B cell (primary cell): ENCODE data around the gene NFKBIB. TPM values are rescaled to one million over a fixed set of nuclear protein-coding genes. Genes with fewer than 3 reads are reported as not detected.

Experiments used
- ATAC-seq: fragments of 200-7000 bp; cut with Tn5 transposase; one replicate; pipeline ENCODE4 v1.10.0; 2021; ENCODE audit warnings: low read depth, mild to moderate bottlenecking, moderate number of reproducible peaks, moderate library complexity
- CTCF ChIA-PET: fragments of 350-600 bp; sonication (Branson Sonifier 250); formaldehyde crosslinking; loops from one replicate; lab custom pipeline; 2021; ENCODE audit warnings: antibody characterized with exemption, inconsistent platforms; lab: Charles Lee
- POLR2A ChIA-PET: fragments of 350-600 bp; sonication (Branson Sonifier 250); formaldehyde crosslinking; loops from one replicate; lab custom pipeline; 2021; ENCODE audit warnings: antibody characterized with exemption; lab: Charles Lee
- DNase-seq: peaks from one replicate; pipeline ENCODE4 v3.0.0; 2013
- H2AFZ ChIP-seq: 2 replicates; pipeline ENCODE4 v1.6.1; 2012; ENCODE audit warnings: mild to moderate bottlenecking, low read depth, low read length; ENCODE audit not compliant: insufficient read depth, poor library complexity, severe bottlenecking
- H3K27ac ChIP-seq, 2 donors: 1 replicate in 1 of 2; 2 replicates in 1 of 2; pipeline ENCODE4 v1.5.1; 2012 to 2013; ENCODE audit warnings: low read length in 2 of 2, mild to moderate bottlenecking in 2 of 2, moderate library complexity in 1 of 2
- H3K27me3 ChIP-seq, 4 experiments: fragments of 200-600 bp in 1 of 4; sonication (generic) in 1 of 4; replicated peaks in 1 of 4; 1 replicate in 2 of 4; 2 replicates in 2 of 4; pipeline versions ENCODE4 v1.6.1 to v1.7.0; 2013 to 2016; ENCODE audit warnings: low read length in 3 of 4, mild to moderate bottlenecking in 2 of 4, mixed read lengths in 1 of 4, moderate library complexity in 1 of 4; ENCODE audit not compliant: insufficient read depth in 4 of 4, control insufficient read depth in 3 of 4; ENCODE audit errors: control extremely low read depth in 1 of 4
- H3K36me3 ChIP-seq, 2 experiments: replicated peaks in 1 of 2; 1 replicate in 1 of 2; 2 replicates in 1 of 2; pipeline versions ENCODE4 v1.6.1 to v1.7.1; 2013; ENCODE audit warnings: low read length in 1 of 2; ENCODE audit not compliant: insufficient read depth in 2 of 2, control insufficient read depth in 1 of 2; ENCODE audit errors: control extremely low read depth in 1 of 2, extremely low read depth in 1 of 2
- H3K4me1 ChIP-seq, 2 donors: fragments of 200-600 bp in 1 of 2; sonication (generic) in 1 of 2; 1 replicate in 1 of 2; 2 replicates in 1 of 2; pipeline versions ENCODE4 v1.5.1 to v1.6.1; 2013 to 2017; ENCODE audit warnings: low read length in 2 of 2; ENCODE audit not compliant: control insufficient read depth in 2 of 2, insufficient read depth in 2 of 2
- H3K4me2 ChIP-seq: replicated peaks from 2 replicates; pipeline ENCODE3; 2012; ENCODE audit warnings: mild to moderate bottlenecking, low read depth, low read length; ENCODE audit not compliant: poor library complexity, severe bottlenecking
- H3K4me3 ChIP-seq, 5 experiments: fragments of 200-600 bp in 1 of 5; sonication (generic) in 1 of 5; 1 replicate in 3 of 5; 2 replicates in 2 of 5; pipeline versions ENCODE4 v1.5.1 to v1.7.0; 2011 to 2016; ENCODE audit warnings: low read length in 4 of 5, mild to moderate bottlenecking in 4 of 5, low read depth in 2 of 5, control low read depth in 1 of 5, moderate library complexity in 1 of 5; ENCODE audit not compliant: insufficient read depth in 1 of 5; ENCODE audit errors: control extremely low read depth in 1 of 5, extremely low read depth in 1 of 5
- H3K79me2 ChIP-seq: fragments of 200-600 bp; sonication (generic); one replicate; pipeline ENCODE4 v1.6.0; 2016; ENCODE audit warnings: low read length; ENCODE audit not compliant: control insufficient read depth, insufficient read depth
- H3K9ac ChIP-seq: fragments of 200-600 bp; sonication (generic); 2 replicates; pipeline ENCODE4 v1.6.1; 2017; ENCODE audit warnings: mild to moderate bottlenecking, low read length, moderate library complexity
- H3K9me3 ChIP-seq, 3 donors: one replicate each; pipeline versions ENCODE4 v1.6.1 to v1.7.1; 2013; ENCODE audit warnings: low read length in 2 of 3; ENCODE audit not compliant: control insufficient read depth in 2 of 3, insufficient read depth in 1 of 3; ENCODE audit errors: control extremely low read depth in 1 of 3
- H4K20me1 ChIP-seq: 2 replicates; pipeline ENCODE4 v1.6.0; 2012; ENCODE audit warnings: mild to moderate bottlenecking, low read length; ENCODE audit not compliant: insufficient read depth, control insufficient read depth, poor library complexity, severe bottlenecking
- H3K27ac Mint-ChIP-seq: one replicate; pipeline ENCODE4 v1.8.0; 2021; ENCODE audit warnings: mixed read lengths
- H3K27me3 Mint-ChIP-seq: one replicate; pipeline ENCODE4 v1.8.0; 2021; ENCODE audit warnings: mixed read lengths
- H3K4me1 Mint-ChIP-seq: one replicate; pipeline ENCODE4 v1.8.0; 2021; ENCODE audit warnings: mixed read lengths
- H3K4me3 Mint-ChIP-seq: one replicate; pipeline ENCODE4 v1.8.0; 2021; ENCODE audit warnings: mixed read lengths
- H3K9me3 Mint-ChIP-seq: one replicate; pipeline ENCODE4 v1.8.0; 2022; ENCODE audit warnings: mixed read lengths; ENCODE audit not compliant: insufficient read depth
- CTCF ChIP-seq: fragments of 200-600 bp; IDR thresholded peaks from one replicate; pipeline ENCODE4 v1.8.0; 2022; ENCODE audit warnings: antibody characterized with exemption, mild to moderate bottlenecking
- EZH2 ChIP-seq: IDR thresholded peaks from 2 replicates; pipeline ENCODE4 v1.6.1; 2012; ENCODE audit warnings: borderline replicate concordance, low read depth, mild to moderate bottlenecking, moderate library complexity, low read length; ENCODE audit not compliant: insufficient read depth, poor library complexity, severe bottlenecking
- WGBS: methylation state at CpG from one replicate; pipeline ENCODE4 v1.1.5; 2013; ENCODE audit warnings: missing lambda C conversion rate; ENCODE audit not compliant: insufficient coverage; 5-methylcytosine and 5-hydroxymethylcytosine counted together
- intact Hi-C: fragments of 100-400 bp; cut with micrococcal nuclease; formaldehyde crosslinking; loops from one replicate; pipeline ENCODE4 v1.10.0; 2022
- polyA plus RNA-seq: library from polyadenylated mRNA; depleted of rRNA; stranded (reverse); fragments of >200 nt; gene quantifications from 2 replicates; pipeline ENCODE4 v1.2.3, GENCODE V29; 2012
- total RNA-seq, 2 donors: library from RNA; stranded (reverse); fragments of 120-200 nt in 1 of 2; gene quantifications; 1 replicate in 1 of 2; 2 replicates in 1 of 2; pipeline versions ENCODE4 v1.2.3 to v1.2.4, GENCODE V29; 2013 to 2022

The NFKBIB gene
- total and polyA plus RNA-seq, 2 donors (not counting 1 experiment from before 2014, with no cell fraction given), result 30.3 to 54.4 TPM

GRCh38 chr19:38905620-38906019 is 5.9 kb downstream of the NFKBIB start:
- Histone ChIP-seq H3K9ac (no peak overlapping the region), H3K9me3 (peaks cover 0 to 4% (median 0%) of the 10 kb centered on the region in 3 donors), H3K4me3 (no peak overlapping the region), H3K27ac (no peak overlapping the region), H4K20me1 (peaks cover 12% of the 10 kb centered on the region), H3K79me2 (peaks cover 49% of the 10 kb centered on the region), H2AFZ (no peak overlapping the region), H3K4me2 (no peak overlapping the region), H3K4me1 (peaks cover 4 to 6% of the 10 kb centered on the region in 2 donors), H3K36me3 (peaks cover 0 to 34% of the 10 kb centered on the region in 2 experiments), H3K27me3 (no peaks in the 10 kb centered on the region)
- ChIA-PET CTCF (interaction anchor here (0.9 kb wide), 1 partner anchor 125 kb away, joined by 4 read pairs; no protein-coding TSS in a partner anchor), POLR2A (no interaction called here)
- ATAC-seq (no peak), DNase-seq (no peak)
- 100% methylated on average over 3 of the region's 4 CpGs for WGBS
- H3K27me3 Mint-ChIP-seq, result no peaks in the 10 kb centered on the region
- no peak overlapping the region for H3K4me3 Mint-ChIP-seq
- peaks cover 12% of the 10 kb centered on the region for H3K4me1 Mint-ChIP-seq
- intact Hi-C loops, result no loop called here
- no peak overlapping the region for H3K27ac Mint-ChIP-seq
- TF ChIP-seq EZH2 (no peak), CTCF (no peak)
- H3K9me3 Mint-ChIP-seq, result no peaks in the 10 kb centered on the region

GRCh38 chr19:38907227-38907626 is 7.5 kb downstream of the NFKBIB start:
- Histone ChIP-seq H3K4me2 (no peak overlapping the region), H3K79me2 (peaks cover 33% of the 10 kb centered on the region), H3K4me1 (no peaks in the 10 kb centered on the region), H3K36me3 (peaks cover 0 to 34% of the 10 kb centered on the region in 2 experiments), H4K20me1 (peaks cover 12% of the 10 kb centered on the region), H3K27me3 (peaks cover 0 to 2% (median 0%) of the 10 kb centered on the region in 4 experiments), H3K4me3 (no peak overlapping the region), H3K9ac (no peak overlapping the region), H3K9me3 (no peaks in the 10 kb centered on the region), H3K27ac (no peak overlapping the region), H2AFZ (no peak overlapping the region)
- no peak for DNase-seq
- no peak for TF ChIP-seq EZH2
- TF ChIP-seq CTCF, result no peak
- ChIA-PET CTCF (no interaction called here), POLR2A (no interaction called here)
- Mint-ChIP-seq H3K4me3 (no peak overlapping the region), H3K27ac (no peak overlapping the region), H3K4me1 (peaks cover 6% of the 10 kb centered on the region), H3K27me3 (no peaks in the 10 kb centered on the region), H3K9me3 (no peaks in the 10 kb centered on the region)
- no peak for ATAC-seq
- 99% methylated on average over 29 of the region's 29 CpGs for whole genome bisulfite sequencing
- intact Hi-C loops, result no loop called here
